ENCODE data around the gene PTGFR. TPM values are rescaled to one million over a fixed set of nuclear protein-coding genes. Genes with fewer than 3 reads are reported as not detected.

The PTGFR gene
- polyA plus RNA-seq, 1 donor (not counting 4 experiments of a cell fraction or from before 2014, with no cell fraction given), result not detected

GRCh38 chr1:78549891-78550290 is 59.1 kb downstream of the PTGFR start:
- no peaks in the 10 kb centered on the region for H3K27me3 ChIP-seq (ENCODE audit: control insufficient read depth, extremely low read depth, insufficient read depth, low read length)
- H3K79me2 ChIP-seq (ENCODE audit: control insufficient read depth, insufficient read depth, low read length), result no peaks in the 10 kb centered on the region
- H3K27ac ChIP-seq (ENCODE audit: control insufficient read depth, insufficient read depth, low read length), result no peak overlapping the region
- H3K4me2 ChIP-seq (ENCODE audit: control insufficient read depth, extremely low read depth, insufficient read depth, low read depth, low read length), result no peak overlapping the region
- no peaks in the 10 kb centered on the region for H3K9me3 ChIP-seq (ENCODE audit: control insufficient read depth, low read depth, low read length)
- H3K4me1 ChIP-seq (ENCODE audit: control insufficient read depth, extremely low read depth, insufficient read depth, low read length), result no peaks in the 10 kb centered on the region
- no peak overlapping the region for H2AFZ ChIP-seq (ENCODE audit: control insufficient read depth, low read length)
- no peaks in the 10 kb centered on the region for H3K36me3 ChIP-seq (ENCODE audit: control insufficient read depth in 2 of 2, extremely low read depth in 1 of 2, insufficient read depth in 2 of 2, low read length in 2 of 2)
- no peak for DNase-seq (ENCODE audit: low read depth, low spot score)
- no peaks in the 10 kb centered on the region for H3K9me1 ChIP-seq (ENCODE audit: control insufficient read depth, extremely low read depth, insufficient read depth, low read length)
- TF ChIP-seq CTCF (optimal IDR thresholded peaks at IDR 0.05 in 1 of 3, IDR thresholded peaks at IDR 0.05 in 1 of 3, conservative IDR thresholded peaks at IDR 0.05 in 1 of 3; ENCODE audit: extremely low read depth in 1 of 3, insufficient read depth in 2 of 3, low read length in 3 of 3), result no peak
- TF ChIP-seq EZH2 (IDR thresholded peaks at IDR 0.05; ENCODE audit: low read length), result no peak
- no peak overlapping the region for H3K4me3 ChIP-seq (ENCODE audit: control insufficient read depth in 2 of 3, extremely low read depth in 1 of 3, insufficient read depth in 2 of 3, low read depth in 1 of 3, low read length in 3 of 3)
- no peak overlapping the region for H3K9ac ChIP-seq (ENCODE audit: control insufficient read depth, extremely low read depth, insufficient read depth, low read length)
- dilution Hi-C loops (cut with MboI; ENCODE audit: extremely low pct_ligation_motif_present, low sequenced_read_pairs), result no loop called here
- FAIRE-seq, result no peak
- no peaks in the 10 kb centered on the region for H4K20me1 ChIP-seq (ENCODE audit: control insufficient read depth, extremely low read depth, insufficient read depth, low read length)

- no peak overlapping the region for H2AFZ ChIP-seq (ENCODE audit: control insufficient read depth, low read length)
- DNase-seq (ENCODE audit: low read depth, low spot score), result no peak
- FAIRE-seq, result no peak
- no peak overlapping the region for H3K27ac ChIP-seq (ENCODE audit: control insufficient read depth, insufficient read depth, low read length)
- peak in 2 of 3 experiments; percentile 19 to 58 for TF ChIP-seq CTCF (optimal IDR thresholded peaks at IDR 0.05 in 1 of 3, IDR thresholded peaks at IDR 0.05 in 1 of 3, conservative IDR thresholded peaks at IDR 0.05 in 1 of 3; ENCODE audit: extremely low read depth in 1 of 3, insufficient read depth in 2 of 3, low read length in 3 of 3)
- no peak for TF ChIP-seq EZH2 (IDR thresholded peaks at IDR 0.05; ENCODE audit: low read length)
- H3K9me1 ChIP-seq (ENCODE audit: control insufficient read depth, extremely low read depth, insufficient read depth, low read length), result no peaks in the 10 kb centered on the region
- H3K4me2 ChIP-seq (ENCODE audit: control insufficient read depth, extremely low read depth, insufficient read depth, low read depth, low read length), result no peak overlapping the region
- H3K27me3 ChIP-seq (ENCODE audit: control insufficient read depth, extremely low read depth, insufficient read depth, low read length), result no peaks in the 10 kb centered on the region
- no peaks in the 10 kb centered on the region for H3K79me2 ChIP-seq (ENCODE audit: control insufficient read depth, insufficient read depth, low read length)
- no peak overlapping the region for H3K4me3 ChIP-seq (ENCODE audit: control insufficient read depth in 2 of 3, extremely low read depth in 1 of 3, insufficient read depth in 2 of 3, low read depth in 1 of 3, low read length in 3 of 3)
- H4K20me1 ChIP-seq (ENCODE audit: control insufficient read depth, extremely low read depth, insufficient read depth, low read length), result no peaks in the 10 kb centered on the region
- H3K4me1 ChIP-seq (ENCODE audit: control insufficient read depth, extremely low read depth, insufficient read depth, low read length), result no peaks in the 10 kb centered on the region
- H3K9me3 ChIP-seq (ENCODE audit: control insufficient read depth, low read depth, low read length), result no peaks in the 10 kb centered on the region
- H3K36me3 ChIP-seq (ENCODE audit: control insufficient read depth in 2 of 2, extremely low read depth in 1 of 2, insufficient read depth in 2 of 2, low read length in 2 of 2), result no peaks in the 10 kb centered on the region
- H3K9ac ChIP-seq (ENCODE audit: control insufficient read depth, extremely low read depth, insufficient read depth, low read length), result no peak overlapping the region
- dilution Hi-C loops (cut with MboI; ENCODE audit: extremely low pct_ligation_motif_present, low sequenced_read_pairs), result no loop called here
These were observed 63.1 kb downstream of the PTGFR start for GRCh38 chr1:78553859-78554258.
